Body of pancreas (tissue), 4 donors: Measurements from ENCODE around the gene ARHGAP15. TPM values are rescaled to one million over a fixed set of nuclear protein-coding genes. Genes with fewer than 3 reads are reported as not detected.
A peak's percentile ranks its signal among the peaks of the same experiment; 100 is the strongest.

ENCODE experiments used
- ATAC-seq: fragments of 150-250 bp; one replicate; pipeline ENCODE4 v1.9.1; 2016
- DNase-seq, 4 donors: peaks; one replicate each; pipeline ENCODE4 v3.0.0-alpha.2; 2019
- H3K27ac ChIP-seq, 4 donors: fragments of 200-600 bp; sonication (generic); 1 replicate in 3 of 4; 2 replicates in 1 of 4; pipeline versions ENCODE4 v1.5.1 to v1.6.1; 2016 to 2019; ENCODE audit warnings: mild to moderate bottlenecking in 1 of 4, mixed read lengths in 1 of 4, moderate library complexity in 1 of 4
- H3K27me3 ChIP-seq, 2 donors: fragments of 200-600 bp; sonication (generic); one replicate each; pipeline ENCODE4 v1.6.0; 2016; ENCODE audit warnings: mild to moderate bottlenecking in 1 of 2
- H3K36me3 ChIP-seq, 2 donors: fragments of 200-600 bp; sonication (generic); replicated peaks in 1 of 2; 2 replicates each; pipeline ENCODE4 v1.5.1; 2016; ENCODE audit warnings: low read depth in 2 of 2; ENCODE audit not compliant: insufficient read depth in 1 of 2
- H3K4me1 ChIP-seq: fragments of 200-600 bp; sonication (generic); one replicate; pipeline ENCODE4 v1.6.0; 2016
- H3K4me3 ChIP-seq, 2 donors: fragments of 200-600 bp; sonication (generic); 1 replicate in 1 of 2; 2 replicates in 1 of 2; pipeline ENCODE4 v1.5.1; 2016 to 2019
- H3K9me3 ChIP-seq, 3 donors: fragments of 200-600 bp; sonication (generic); 1 replicate in 2 of 3; 2 replicates in 1 of 3; pipeline ENCODE4 v1.5.1; 2016
- CTCF ChIP-seq, 7 experiments: fragments of 450-650 bp in 4 of 7; fragments of 200-600 bp in 3 of 7; sonication (generic) in 3 of 7; IDR thresholded peaks; one replicate each; pipeline ENCODE4 v1.5.1; 2016 to 2019; ENCODE audit warnings: antibody characterized with exemption in 7 of 7
- POLR2A ChIP-seq, 3 donors: fragments of 450-650 bp; IDR thresholded peaks; one replicate each; pipeline ENCODE4 v1.6.1; 2016; ENCODE audit warnings: antibody characterized with exemption in 3 of 3, mild to moderate bottlenecking in 2 of 3
- WGBS, 2 donors: methylation state at CpG; one replicate each; pipeline ENCODE4 v1.1.5; 2017; 5-methylcytosine and 5-hydroxymethylcytosine counted together
- intact Hi-C: fragments of 100-400 bp; cut with DNase I; formaldehyde crosslinking; loops from one replicate; pipeline ENCODE4 v1.15.1; 2023
- total RNA-seq, 2 donors: library from RNA; depleted of rRNA; stranded (reverse); fragments of >200 nt; gene quantifications; one replicate each; pipeline ENCODE4 v1.1.0, GENCODE V29; 2016

ARHGAP15 gene
- total RNA-seq, 2 donors from 2014 or later, result 1.3 TPM; not detected in 1

GRCh38 chr2:143477714-143478443 lies 348.7 kb downstream of the ARHGAP15 start:
- DNase-seq, result no peak
- Histone ChIP-seq H3K27me3 (no peaks in the 10 kb centered on the region), H3K9me3 (no peaks in the 10 kb centered on the region), H3K27ac (no peak overlapping the region), H3K4me3 (no peak overlapping the region), H3K36me3 (no peaks in the 10 kb centered on the region), H3K4me1 (no peaks in the 10 kb centered on the region)
- TF ChIP-seq CTCF (IDR thresholded peaks at IDR 0.05) (no peak), POLR2A (IDR thresholded peaks at IDR 0.05) (no peak)
- intact Hi-C loops, result no loop called here
- WGBS, 2 donors, result 100% methylated on average over 1 of the region's 1 CpG
- ATAC-seq, result no peak

- H3K4me3 ChIP-seq, result no peak overlapping the region
- intact Hi-C loops, result no loop called here
- WGBS, 2 donors, result 80 to 84% methylated on average over 2 of the region's 2 CpGs
- ATAC-seq (no peak), DNase-seq (no peak)
- TF ChIP-seq POLR2A (IDR thresholded peaks at IDR 0.05) (no peak), CTCF (IDR thresholded peaks at IDR 0.05) (no peak)
- no peaks in the 10 kb centered on the region for H3K9me3 ChIP-seq
- H3K27me3 ChIP-seq, result no peaks in the 10 kb centered on the region
- no peaks in the 10 kb centered on the region for H3K36me3 ChIP-seq
- no peaks in the 10 kb centered on the region for H3K4me1 ChIP-seq
- H3K27ac ChIP-seq, result peak overlapping the region in 1 of 4 donors; percentile 17
Observed at GRCh38 chr2:143480086-143480485, 350.9 kb downstream of the ARHGAP15 start.

GRCh38 chr2:143480601-143481236 lies 351.5 kb downstream of the ARHGAP15 start:
- intact Hi-C loops, result no loop called here
- DNase-seq (no peak), ATAC-seq (no peak)
- TF ChIP-seq CTCF (IDR thresholded peaks at IDR 0.05) (no peak), POLR2A (IDR thresholded peaks at IDR 0.05) (no peak)
- no peaks in the 10 kb centered on the region for H3K9me3 ChIP-seq
- no peaks in the 10 kb centered on the region for H3K27me3 ChIP-seq
- no peak overlapping the region for H3K4me3 ChIP-seq
- 73 to 95% methylated on average over 2 of the region's 2 CpGs for WGBS, 2 donors
- H3K27ac ChIP-seq, result peak overlapping the region in 1 of 4 donors; percentile 66
- H3K36me3 ChIP-seq, result no peaks in the 10 kb centered on the region
- no peaks in the 10 kb centered on the region for H3K4me1 ChIP-seq

- no peaks in the 10 kb centered on the region for H3K4me1 ChIP-seq
- 61 to 71% methylated on average over 6 of the region's 6 CpGs for WGBS, 2 donors
- no peak overlapping the region for H3K4me3 ChIP-seq
- TF ChIP-seq POLR2A (IDR thresholded peaks at IDR 0.05) (no peak), CTCF (IDR thresholded peaks at IDR 0.05) (no peak)
- peak overlapping the region in 1 of 4 donors; percentile 66 for H3K27ac ChIP-seq
- H3K9me3 ChIP-seq, result no peaks in the 10 kb centered on the region
- intact Hi-C loops, result no loop called here
- no peaks in the 10 kb centered on the region for H3K36me3 ChIP-seq
- no peaks in the 10 kb centered on the region for H3K27me3 ChIP-seq
- no peak for DNase-seq
- no peak for ATAC-seq
Observed at GRCh38 chr2:143481237-143481623, 352.0 kb downstream of the ARHGAP15 start.
